IMR-90 (cell line): ENCODE results near the gene DDX6. TPM values are rescaled to one million over a fixed set of nuclear protein-coding genes. Genes with fewer than 3 reads are reported as not detected.

ENCODE experiments used
- ATAC-seq: fragments of 200-7000 bp; cut with Tn5 transposase; 2 replicates; pipeline ENCODE4 v1.9.1; 2020; ENCODE audit warnings: low read depth, mild to moderate bottlenecking, moderate library complexity
- BruUV-seq: library from RNA; stranded (reverse); fragments of 400-500 nt; replicated peaks from 2 replicates; lab custom pipeline; 2021; lab: Mats Ljungman, UMichigan
- CTCF ChIA-PET: fragments of 300-600 bp; formaldehyde crosslinking; extraction: SDS; loops from one replicate; lab custom pipeline; 2021; ENCODE audit warnings: antibody characterized with exemption; lab: Yijun Ruan, JAX
- POLR2A ChIA-PET: fragments of 300-600 bp; sonication (Branson Sonifier 250); formaldehyde crosslinking; loops from one replicate; lab custom pipeline; 2022; ENCODE audit warnings: antibody characterized with exemption; ENCODE audit not compliant: unreplicated experiment; lab: Charles Lee
- DNase-seq: peaks from one replicate; pipeline ENCODE4 v3.0.0; 2013
- H2AFZ ChIP-seq: replicated peaks from 2 replicates; pipeline ENCODE3; 2013; ENCODE audit warnings: low read length, mild to moderate bottlenecking; ENCODE audit not compliant: poor library complexity
- H2AK5ac ChIP-seq: 2 replicates; pipeline ENCODE4 v1.6.1; 2013; ENCODE audit warnings: low read depth, low read length, inconsistent platforms
- H2AK9ac ChIP-seq: replicated peaks from 2 replicates; pipeline ENCODE3; 2013; ENCODE audit warnings: mild to moderate bottlenecking, low read depth, low read length, moderate library complexity; ENCODE audit not compliant: poor library complexity
- H2BK120ac ChIP-seq: 2 replicates; pipeline ENCODE4 v1.6.1; 2013; ENCODE audit warnings: low read depth, low read length, inconsistent platforms
- H2BK15ac ChIP-seq: 3 replicates; pipeline ENCODE4 v1.6.1; 2013; ENCODE audit warnings: low read depth, low read length, inconsistent platforms
- H2BK20ac ChIP-seq: 2 replicates; pipeline ENCODE4 v1.6.1; 2013; ENCODE audit warnings: low read depth, mild to moderate bottlenecking, inconsistent platforms, low read length, moderate library complexity
- H2BK5ac ChIP-seq: 2 replicates; pipeline ENCODE4 v1.6.1; 2013; ENCODE audit warnings: mild to moderate bottlenecking, low read depth, low read length, inconsistent platforms; ENCODE audit not compliant: poor library complexity, severe bottlenecking
- H3K14ac ChIP-seq: replicated peaks from 2 replicates; pipeline ENCODE4 v1.6.1; 2013; ENCODE audit warnings: low read depth, low read length, inconsistent platforms
- H3K18ac ChIP-seq: 2 replicates; pipeline ENCODE4 v1.6.1; 2013; ENCODE audit warnings: low read depth, low read length, control low read depth
- H3K23ac ChIP-seq: 2 replicates; pipeline ENCODE4 v1.6.1; 2013; ENCODE audit warnings: low read depth, low read length, inconsistent platforms
- H3K27ac ChIP-seq: 2 replicates; pipeline ENCODE4 v1.5.1; 2013; ENCODE audit warnings: mild to moderate bottlenecking, control low read depth, low read length; ENCODE audit not compliant: insufficient read depth
- H3K27me3 ChIP-seq: 2 replicates; pipeline ENCODE4 v1.6.1; 2013; ENCODE audit warnings: low read length; ENCODE audit not compliant: control insufficient read depth, insufficient read depth
- H3K36me3 ChIP-seq: 2 replicates; pipeline ENCODE4 v1.6.1; 2013; ENCODE audit warnings: low read length, mixed read lengths; ENCODE audit not compliant: control insufficient read depth, insufficient read depth
- H3K4ac ChIP-seq: 2 replicates; pipeline ENCODE4 v1.6.1; 2013; ENCODE audit warnings: low read depth, low read length, inconsistent platforms
- H3K4me1 ChIP-seq: 2 replicates; pipeline ENCODE4 v1.6.1; 2013; ENCODE audit warnings: low read length, mixed read lengths; ENCODE audit not compliant: control insufficient read depth, insufficient read depth
- H3K4me2 ChIP-seq: 2 replicates; pipeline ENCODE4 v1.6.1; 2013; ENCODE audit warnings: low read depth, mild to moderate bottlenecking, control low read depth, low read length, moderate library complexity
- H3K4me3 ChIP-seq: 2 replicates; pipeline ENCODE4 v1.5.1; 2013; ENCODE audit warnings: low read depth, mild to moderate bottlenecking, control low read depth, low read length, moderate library complexity; ENCODE audit not compliant: insufficient read depth
- H3K56ac ChIP-seq: 2 replicates; pipeline ENCODE4 v1.6.1; 2013; ENCODE audit warnings: low read length, inconsistent platforms; ENCODE audit not compliant: insufficient read depth; ENCODE audit errors: extremely low read depth
- H3K79me1 ChIP-seq, 2 experiments: 2 replicates each; pipeline ENCODE4 v1.6.1; 2013; ENCODE audit warnings: low read length in 2 of 2, inconsistent platforms in 1 of 2, low read depth in 1 of 2
- H3K9ac ChIP-seq: 2 replicates; pipeline ENCODE4 v1.6.1; 2013; ENCODE audit warnings: low read depth, low read length, control low read depth
- H3K9me1 ChIP-seq: 2 replicates; pipeline ENCODE4 v1.6.1; 2013; ENCODE audit warnings: low read length, inconsistent platforms; ENCODE audit not compliant: insufficient read depth
- H3K9me3 ChIP-seq: 2 replicates; pipeline ENCODE4 v1.6.1; 2013; ENCODE audit warnings: low read length; ENCODE audit not compliant: control insufficient read depth, insufficient read depth
- H4K20me1 ChIP-seq: 2 replicates; pipeline ENCODE4 v1.6.1; 2013; ENCODE audit warnings: low read length, inconsistent platforms; ENCODE audit not compliant: insufficient read depth
- H4K5ac ChIP-seq: 2 replicates; pipeline ENCODE4 v1.6.1; 2013; ENCODE audit warnings: mild to moderate bottlenecking, low read depth, low read length, control low read depth
- H4K8ac ChIP-seq, 2 experiments: 2 replicates each; pipeline ENCODE4 v1.6.1; 2013; ENCODE audit warnings: low read depth in 2 of 2, low read length in 2 of 2, control low read depth in 1 of 2, inconsistent platforms in 1 of 2
- H4K91ac ChIP-seq: 2 replicates; pipeline ENCODE4 v1.6.1; 2013; ENCODE audit warnings: low read depth, low read length, inconsistent platforms; ENCODE audit not compliant: insufficient read depth
- CEBPB ChIP-seq: IDR thresholded peaks from 2 replicates; pipeline ENCODE4 v1.6.1; 2012; ENCODE audit warnings: low read depth, low read length, improper control_type of control experiment
- CHD1 ChIP-seq: IDR thresholded peaks from 2 replicates; pipeline ENCODE4 v1.6.1; 2012; ENCODE audit warnings: low read depth, low read length, improper control_type of control experiment
- ELK1 ChIP-seq: fragments of 150-350 bp; IDR thresholded peaks from 2 replicates; pipeline ENCODE4 v1.6.1; 2016; ENCODE audit warnings: low read depth, mild to moderate bottlenecking, low read length, moderate library complexity, borderline replicate concordance
- FOS ChIP-seq: fragments of 150-350 bp; IDR thresholded peaks from 2 replicates; pipeline ENCODE4 v1.6.1; 2016; ENCODE audit warnings: low read depth, low read length
- MAFK ChIP-seq: IDR thresholded peaks from 2 replicates; pipeline ENCODE4 v1.6.1; 2012; ENCODE audit warnings: low read depth, low read length, improper control_type of control experiment
- RAD21 ChIP-seq: IDR thresholded peaks from 2 replicates; pipeline ENCODE4 v1.6.1; 2012; ENCODE audit warnings: low read length, improper control_type of control experiment
- RCOR1 ChIP-seq: IDR thresholded peaks from 2 replicates; pipeline ENCODE4 v1.6.1; 2012; ENCODE audit warnings: mild to moderate bottlenecking, low read length, improper control_type of control experiment; ENCODE audit not compliant: insufficient replicate concordance
- USF2 ChIP-seq: fragments of 150-350 bp; IDR thresholded peaks from 2 replicates; pipeline ENCODE4 v1.6.1; 2017; ENCODE audit warnings: mild to moderate bottlenecking, antibody characterized with exemption, low read length, low read depth
- WGBS, 2 experiments: methylation state at CpG; one replicate each; pipeline versions ENCODE4 v1.1.5 to v1.1.7; 2013; ENCODE audit warnings: missing lambda C conversion rate in 2 of 2; ENCODE audit not compliant: insufficient read length in 1 of 2; ENCODE audit errors: extremely low coverage in 2 of 2; 5-methylcytosine and 5-hydroxymethylcytosine counted together
- dilution Hi-C: fragments of 300-500 bp; cut with HindIII; formaldehyde crosslinking; loops from one replicate; pipeline ENCODE4 v1.14.3; 2018; ENCODE audit warnings: low sequenced_read_pairs; ENCODE audit not compliant: unreplicated experiment
- in situ Hi-C: fragments of 300-500 bp; cut with MboI; formaldehyde crosslinking; loops from 3 replicates; pipeline ENCODE4 v1.14.3; 2019; ENCODE audit warnings: low sequenced_read_pairs, inconsistent platforms, mixed read lengths
- intact Hi-C: fragments of 100-400 bp; cut with micrococcal nuclease; formaldehyde crosslinking; loops from 2 replicates; pipeline ENCODE4 v1.10.0; 2022
- polyA plus RNA-seq, 3 experiments: library from polyadenylated mRNA; depleted of rRNA; stranded (reverse); fragments of >200 nt; gene quantifications; 2 replicates each; pipeline ENCODE4 v1.2.3, GENCODE V29; 2012; ENCODE audit warnings: low replicate concordance in 1 of 3
- total RNA-seq: library from RNA; depleted of rRNA; stranded (reverse); fragments of >200 nt; gene quantifications from 2 replicates; pipeline ENCODE4 v1.2.3, GENCODE V29; 2012

The DDX6 gene
- total and polyA plus RNA-seq, 2 of the 4 experiments (the other 2 are of a cell fraction): 19.2 to 197 TPM

GRCh38 chr11:118785362-118785761, 5.6 kb downstream of the DDX6 start:
- no peak overlapping the region for H3K4me2 ChIP-seq
- no peak overlapping the region for H2BK20ac ChIP-seq
- TF ChIP-seq RCOR1 (no peak), CHD1 (no peak), USF2 (no peak), FOS (no peak), CEBPB (no peak), MAFK (no peak), RAD21 (no peak), ELK1 (no peak)
- H3K4me3 ChIP-seq: no peak overlapping the region
- in situ Hi-C loops: no loop called here
- intact Hi-C loops: no loop called here
- no peaks in the 10 kb centered on the region for H3K27me3 ChIP-seq
- H4K8ac ChIP-seq: no peak overlapping the region
- H3K56ac ChIP-seq: no peak overlapping the region
- H4K91ac ChIP-seq: no peak overlapping the region
- no peak overlapping the region for H3K14ac ChIP-seq
- CTCF ChIA-PET: interaction anchor here (0.6 kb wide), 1 partner anchor 126 kb away, joined by 3 read pairs; no protein-coding TSS in a partner anchor
- peaks cover 7% of the 10 kb centered on the region; the same call in 1 of the 2 replicates for H3K9me1 ChIP-seq
- H3K23ac ChIP-seq: no peak overlapping the region
- H2BK5ac ChIP-seq: no peak overlapping the region
- no peak overlapping the region for H3K9ac ChIP-seq
- H3K4me1 ChIP-seq: peaks cover 3% of the 10 kb centered on the region
- no peak overlapping the region for H2BK120ac ChIP-seq
- dilution Hi-C loops: no loop called here
- no TSS peak for BruUV-seq
- peaks cover 37% of the 10 kb centered on the region for H3K36me3 ChIP-seq
- no CpG with 5 or more reads among the region's 3 CpGs for WGBS, 2 experiments
- POLR2A ChIA-PET: interaction anchor here (0.6 to 1.0 kb wide), 2 partner anchors 32 to 553 kb away, joined by 3 read pairs; no protein-coding TSS in a partner anchor
- no peak overlapping the region for H4K5ac ChIP-seq
- H2BK15ac ChIP-seq: no peak overlapping the region
- H2AK5ac ChIP-seq: no peak overlapping the region
- H3K79me1 ChIP-seq: peaks cover 12 to 24% of the 10 kb centered on the region in 2 experiments
- no peaks in the 10 kb centered on the region for H3K9me3 ChIP-seq
- H3K4ac ChIP-seq: no peak overlapping the region
- peak; percentile 52 for DNase-seq
- peaks cover 85% of the 10 kb centered on the region for H4K20me1 ChIP-seq
- no peak overlapping the region for H2AK9ac ChIP-seq
- no peak overlapping the region for H3K18ac ChIP-seq
- no peak overlapping the region for H3K27ac ChIP-seq
- no peak overlapping the region for H2AFZ ChIP-seq
- no peak for ATAC-seq
